ENCODE results near the gene SHCBP1L.

SHCBP1L gene

DNA sequence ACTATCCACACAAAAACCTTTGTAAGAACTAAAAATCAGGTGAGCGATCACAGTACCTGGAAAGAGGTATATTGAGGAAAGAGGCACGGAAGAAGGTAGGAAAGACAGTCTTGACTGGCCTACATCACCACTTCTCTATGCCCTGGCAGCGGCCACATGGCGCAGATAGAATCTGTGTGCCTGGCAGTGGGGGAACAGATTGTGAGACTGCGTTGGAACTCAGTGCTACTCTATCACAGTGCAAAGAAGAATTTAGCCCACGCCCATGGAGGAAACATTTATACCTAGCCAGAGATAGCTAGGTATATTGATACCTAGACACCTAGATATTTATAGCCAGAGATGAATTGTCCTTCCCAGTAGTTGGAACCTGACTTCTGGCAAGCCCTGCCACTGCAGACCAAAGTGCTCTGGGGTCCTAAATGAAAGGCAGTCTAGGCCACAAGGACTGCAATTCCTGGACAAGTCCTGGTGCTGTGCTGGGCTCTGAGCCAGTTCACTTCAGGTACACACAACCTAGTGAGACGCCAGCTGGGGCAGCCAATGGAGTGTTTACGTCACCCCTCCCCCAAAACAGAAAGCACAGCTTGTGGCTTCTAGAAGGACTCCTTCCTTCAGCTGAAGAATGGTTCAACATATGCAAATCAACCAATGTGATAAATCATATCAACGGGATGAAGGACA, 61.9 kb downstream of the SHCBP1L start:
- no peak for DNase-seq (ENCODE audit: low read depth in 2 of 2)

DNA sequence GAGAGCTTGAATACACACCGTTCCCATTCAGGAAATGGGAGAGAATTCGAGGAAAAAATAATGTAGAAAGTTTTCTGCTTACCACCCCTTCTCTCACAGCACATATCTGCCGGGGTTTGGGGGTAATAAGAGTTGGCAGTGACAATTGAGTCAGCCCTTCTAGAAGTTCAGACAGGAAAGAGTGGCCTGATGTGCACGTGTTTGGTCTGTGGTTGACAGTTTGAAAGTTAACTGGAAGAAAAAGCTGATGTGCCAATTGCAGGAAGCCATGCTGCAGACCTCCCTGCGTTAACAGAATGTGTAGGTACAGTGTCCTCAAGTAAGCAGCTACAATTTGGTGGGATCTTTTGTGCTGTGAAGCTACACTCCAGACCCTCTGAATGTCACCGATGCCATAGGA, 63.0 kb downstream of the SHCBP1L start:
- DNase-seq (ENCODE audit: low read depth in 2 of 2) = peak in 1 of 2 donors; percentile 17

DNA sequence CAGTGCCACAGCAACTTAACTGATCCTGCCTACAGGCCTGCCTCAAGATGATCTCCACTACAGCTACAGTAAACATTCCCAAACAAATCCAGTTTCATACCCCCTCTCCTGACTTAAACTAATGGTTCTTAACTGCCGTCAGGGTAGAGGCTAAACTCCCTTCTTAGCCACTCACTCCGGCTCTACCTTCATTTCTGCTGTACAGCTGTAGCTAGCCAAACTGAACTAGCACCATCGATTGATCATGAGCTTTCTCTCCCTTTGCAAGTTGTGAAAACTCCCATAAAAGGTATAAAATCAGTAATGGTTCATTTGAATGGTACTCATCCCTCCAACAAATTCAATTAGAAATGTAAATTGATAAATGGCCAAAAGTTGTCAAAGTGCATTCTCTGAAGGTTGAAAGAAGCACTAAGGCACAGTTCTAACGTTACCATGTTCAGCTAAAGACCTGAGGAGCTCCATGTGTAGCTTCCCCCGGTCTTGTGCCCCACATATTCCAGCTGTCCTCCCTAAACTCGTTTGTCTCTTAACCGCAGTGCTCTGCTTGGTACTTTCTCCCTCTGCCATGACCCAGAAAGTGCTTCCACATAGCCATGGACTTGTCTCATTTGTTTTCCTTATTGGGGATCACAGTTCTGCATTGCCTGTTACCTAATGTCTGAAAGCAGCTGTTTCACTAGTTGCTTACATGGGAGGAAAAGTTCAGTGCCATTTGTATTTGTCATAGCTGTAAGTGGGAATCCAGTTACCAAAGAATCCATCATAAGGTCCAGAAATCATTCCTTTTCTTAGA, 64.0 kb downstream of the SHCBP1L start:
- no peak for DNase-seq (ENCODE audit: low read depth in 2 of 2)

DNA sequence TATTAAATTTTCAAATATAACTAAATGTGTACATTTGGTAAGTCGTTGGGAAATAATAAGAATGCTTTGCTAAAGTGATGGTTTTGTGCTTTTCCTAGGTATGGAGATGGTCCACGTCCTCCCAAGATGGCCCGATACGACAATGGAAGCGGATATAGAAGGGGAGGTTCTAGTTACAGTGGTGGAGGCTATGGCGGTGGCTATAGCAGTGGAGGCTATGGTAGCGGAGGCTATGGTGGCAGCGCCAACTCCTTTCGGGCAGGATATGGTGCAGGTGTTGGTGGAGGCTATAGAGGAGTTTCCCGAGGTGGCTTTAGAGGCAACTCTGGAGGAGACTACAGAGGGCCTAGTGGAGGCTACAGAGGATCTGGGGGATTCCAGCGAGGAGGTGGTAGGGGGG, 66.0 kb downstream of the SHCBP1L start:
- DNase-seq (ENCODE audit: low read depth in 2 of 2) = no peak

DNA sequence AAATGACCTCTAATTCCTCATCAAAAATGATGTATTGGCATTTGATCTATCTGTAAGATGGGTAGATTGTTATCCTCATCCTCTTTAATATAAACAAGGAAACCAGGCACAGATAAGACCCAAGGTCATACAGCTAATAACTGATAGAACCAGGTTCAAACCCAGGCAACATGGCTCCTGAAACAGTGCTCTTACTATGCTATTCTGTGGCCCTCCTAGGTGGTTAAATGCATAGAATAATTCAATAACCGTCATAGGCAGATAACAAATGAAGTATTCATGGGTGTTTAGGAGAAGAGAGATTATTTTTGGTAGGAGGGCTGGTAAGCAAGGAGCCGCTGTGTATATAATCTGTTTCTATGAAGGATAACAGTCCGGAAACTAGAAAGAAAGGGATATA, 67.4 kb downstream of the SHCBP1L start:
- DNase-seq (ENCODE audit: low read depth in 2 of 2) = no peak

DNA sequence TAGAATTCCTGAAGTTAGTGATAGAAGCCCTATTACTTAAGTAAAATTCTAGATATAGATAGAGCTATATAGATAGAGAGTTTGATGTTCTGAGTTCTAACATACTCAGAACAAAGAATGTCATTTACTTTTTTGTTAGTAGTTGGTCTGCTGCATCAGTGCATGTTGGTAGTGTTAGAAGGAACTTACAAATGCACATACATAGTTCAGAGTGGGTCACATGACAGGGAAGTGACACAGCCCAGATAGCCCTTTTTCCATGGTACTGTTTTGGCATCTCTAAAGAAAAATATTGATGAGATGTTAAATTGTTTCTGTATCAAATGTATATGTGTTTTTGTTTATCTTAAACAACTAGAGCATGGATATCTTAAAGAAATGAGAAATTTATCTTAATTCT, 68.1 kb downstream of the SHCBP1L start:
- no peak for DNase-seq (ENCODE audit: low read depth in 2 of 2)

DNA sequence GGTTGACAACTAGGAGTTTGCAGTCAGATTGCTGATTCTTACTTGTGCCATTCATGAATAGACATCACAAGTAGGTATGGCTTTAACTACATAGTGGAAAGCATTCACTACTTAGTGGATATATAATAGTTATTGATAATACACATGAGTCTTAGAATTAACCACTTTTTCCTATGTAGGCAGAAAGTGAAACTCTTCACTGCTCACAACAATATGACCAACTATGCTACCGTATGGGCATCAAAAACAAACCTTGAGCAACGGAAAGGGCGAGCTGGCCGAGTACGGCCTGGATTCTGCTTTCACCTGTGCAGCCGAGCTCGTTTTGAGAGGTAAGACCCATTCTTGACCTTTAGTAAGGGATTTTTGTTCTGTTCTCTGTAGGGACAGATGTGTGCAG, 75.1 kb downstream of the SHCBP1L start:
- DNase-seq (ENCODE audit: low read depth in 2 of 2) = no peak

DNA sequence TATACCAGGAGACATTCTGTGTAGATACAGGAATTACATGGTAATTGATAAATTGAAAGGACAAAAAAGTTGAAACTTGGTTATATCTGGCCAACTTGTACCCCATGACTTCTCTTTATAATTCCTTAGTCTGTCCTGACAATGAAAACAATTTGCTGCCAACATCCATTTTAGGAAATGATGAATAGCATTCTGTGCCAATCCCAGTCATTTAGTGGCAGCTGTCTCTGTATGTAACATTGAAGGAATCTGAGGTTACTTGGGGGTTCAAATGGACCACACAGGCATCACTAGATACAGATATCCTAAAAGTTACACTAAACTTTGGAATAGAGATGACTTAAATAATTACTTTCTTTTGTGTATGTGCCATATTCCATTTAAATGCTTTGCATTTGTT, 75.6 kb downstream of the SHCBP1L start:
- DNase-seq (ENCODE audit: low read depth in 2 of 2) = no peak

DNA sequence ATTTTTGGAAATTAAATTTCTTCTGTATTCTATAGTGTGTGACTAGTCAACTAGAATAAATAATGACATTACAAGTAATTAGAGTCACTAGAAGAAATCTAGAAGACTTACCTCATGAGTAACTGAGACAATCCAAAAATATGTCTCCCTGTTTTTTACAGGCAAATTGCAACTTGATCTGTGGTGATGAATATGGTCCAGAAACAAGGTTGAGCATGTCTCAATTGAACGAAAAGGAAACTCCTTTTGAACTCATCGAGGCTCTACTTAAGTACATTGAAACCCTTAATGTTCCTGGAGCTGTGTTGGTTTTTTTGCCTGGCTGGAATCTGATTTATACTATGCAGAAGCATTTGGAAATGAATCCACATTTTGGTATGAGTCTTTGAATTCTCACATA, 77.1 kb downstream of the SHCBP1L start:
- no peak for DNase-seq (ENCODE audit: low read depth in 2 of 2)

DNA sequence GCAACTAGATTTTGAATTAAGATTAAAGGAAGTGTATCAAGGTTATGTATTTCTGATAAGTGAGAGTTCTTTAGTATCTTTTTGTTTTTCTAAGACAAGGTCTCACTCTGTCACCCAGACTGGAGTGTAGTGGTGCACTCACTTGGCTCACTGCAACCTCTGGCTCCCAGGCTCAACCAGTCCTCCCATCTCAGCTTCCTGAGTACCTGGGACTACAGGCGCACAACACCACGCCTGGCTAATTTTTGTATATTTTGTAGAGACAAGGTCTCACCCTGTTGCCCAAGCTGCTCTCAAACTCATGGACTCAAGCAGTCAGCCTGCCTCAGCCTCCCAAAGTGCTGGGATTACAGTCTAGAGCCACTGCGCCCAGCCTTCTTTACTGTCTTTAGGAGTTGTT, 80.1 kb downstream of the SHCBP1L start:
- DNase-seq (ENCODE audit: low read depth in 2 of 2) = no peak

DNA sequence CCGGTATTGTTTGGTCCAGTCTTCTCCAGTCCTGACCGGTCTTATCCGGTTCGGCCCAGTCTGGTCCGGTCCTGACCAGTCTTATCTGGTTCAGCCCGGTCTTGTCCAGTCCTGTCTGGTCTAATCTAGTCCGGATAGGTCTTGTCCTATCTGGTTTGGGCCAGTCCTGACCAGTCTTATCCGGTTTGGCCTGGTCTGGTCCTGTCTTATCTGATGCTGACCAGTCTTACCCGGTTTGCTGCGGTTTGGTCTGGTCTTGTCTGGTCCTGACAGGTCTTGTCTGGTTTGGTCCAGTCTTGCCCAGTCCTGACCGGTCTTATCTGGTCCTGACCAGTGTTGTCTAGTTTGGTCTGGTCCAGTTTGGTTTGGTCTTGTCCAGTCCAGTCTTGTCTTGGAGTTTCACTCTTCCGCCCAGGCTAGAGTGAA, 83.7 kb downstream of the SHCBP1L start:
- no peak for DNase-seq (ENCODE audit: low read depth in 2 of 2)

DNA sequence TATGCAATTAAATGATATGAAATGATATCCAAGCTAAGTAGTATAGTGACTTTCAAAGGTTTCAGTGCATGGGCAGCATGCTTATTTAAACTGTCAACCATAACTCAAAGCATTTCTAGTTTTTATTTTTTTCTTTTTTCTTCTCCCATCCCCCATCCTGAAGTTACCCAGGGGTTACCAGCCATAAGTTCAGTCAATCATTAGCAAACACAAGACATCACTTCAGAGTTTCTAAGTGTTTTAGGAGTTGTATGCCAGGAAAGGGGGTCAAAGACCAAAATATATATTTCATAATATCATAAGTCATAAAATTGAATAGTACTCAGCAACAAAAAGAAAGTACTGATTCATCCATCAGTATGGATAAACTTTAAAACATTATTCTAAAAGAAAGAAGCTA, 85.1 kb downstream of the SHCBP1L start:
- no peak for DNase-seq (ENCODE audit: low read depth in 2 of 2)

DNA sequence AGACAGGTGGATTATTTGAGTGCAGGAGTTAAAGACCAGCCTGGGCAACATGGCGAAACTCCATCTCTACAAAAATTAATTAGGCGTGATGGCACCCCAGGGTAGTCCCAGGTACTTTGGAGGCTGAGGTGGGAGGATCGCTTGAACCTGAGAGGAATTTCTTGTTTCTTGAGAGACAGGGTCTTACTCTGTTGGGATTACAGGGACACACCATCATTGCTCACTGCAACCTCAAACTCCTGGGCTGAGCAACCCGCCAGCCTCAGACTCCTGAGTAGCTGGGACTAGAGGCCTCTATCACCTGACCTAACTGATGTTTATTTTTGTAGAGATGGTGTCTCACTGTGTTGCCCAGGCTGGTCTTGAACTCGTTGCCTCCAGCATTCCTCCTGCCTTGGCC, 89.0 kb downstream of the SHCBP1L start:
- no peak for DNase-seq (ENCODE audit: low read depth in 2 of 2)

DNA sequence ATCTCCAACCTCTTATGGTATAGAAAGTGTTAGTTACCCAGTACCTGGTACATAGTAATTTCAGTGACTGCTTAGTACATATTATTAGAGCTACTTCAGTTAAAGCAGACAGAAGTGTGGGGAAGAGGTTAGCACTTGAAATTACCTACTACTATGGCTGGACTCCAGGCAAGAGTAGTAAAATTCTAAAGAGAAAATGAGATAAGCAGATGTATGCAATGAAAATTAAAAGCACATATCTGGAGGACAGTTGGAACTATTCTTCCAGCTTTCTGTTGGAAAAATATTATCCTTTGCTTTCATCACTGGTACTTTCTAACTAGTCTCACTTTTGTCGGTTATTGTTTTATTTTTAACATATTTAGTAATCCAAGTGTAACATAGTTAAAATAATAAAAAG, 90.1 kb downstream of the SHCBP1L start:
- no peak for DNase-seq (ENCODE audit: low read depth in 2 of 2)

DNA sequence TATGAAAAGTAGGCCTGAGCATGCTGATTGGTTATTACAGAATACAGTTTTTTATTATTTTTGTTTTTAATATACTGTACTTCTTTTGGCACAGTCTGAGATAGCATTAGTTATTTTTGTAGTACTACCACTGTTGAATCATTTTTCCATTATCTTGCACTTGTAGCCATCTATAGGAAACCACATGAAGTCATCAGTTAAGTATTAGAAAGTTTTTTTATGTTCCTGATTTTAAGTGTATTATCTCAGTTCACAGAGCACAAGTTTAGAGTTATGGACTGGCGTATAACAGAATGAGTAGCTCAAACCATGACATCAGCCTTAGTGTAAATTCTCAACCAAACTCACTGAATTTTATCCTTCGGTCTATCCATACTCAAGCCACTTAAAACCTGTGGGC, 91.0 kb downstream of the SHCBP1L start:
- DNase-seq (ENCODE audit: low read depth in 2 of 2) = no peak

DNA sequence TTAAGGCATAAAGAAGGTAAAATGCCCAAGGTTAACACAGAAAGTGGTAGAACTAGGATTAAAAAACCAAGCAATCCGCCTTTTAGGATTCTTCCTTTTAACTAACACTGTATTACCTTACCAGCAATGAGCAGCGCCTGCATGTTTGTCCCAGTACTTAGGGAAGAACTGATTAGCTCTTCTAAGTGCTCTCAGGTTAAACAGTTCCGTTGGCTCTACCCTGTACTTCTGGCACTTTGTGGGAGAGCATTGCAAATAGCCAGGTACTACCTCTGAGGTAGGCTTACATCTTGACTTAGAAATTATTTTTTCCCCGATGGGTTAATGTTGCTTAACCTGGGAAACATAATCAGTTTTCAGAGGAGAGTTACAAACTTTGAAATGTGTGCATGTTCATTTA, 92.3 kb downstream of the SHCBP1L start:
- DNase-seq (ENCODE audit: low read depth in 2 of 2) = no peak

DNA sequence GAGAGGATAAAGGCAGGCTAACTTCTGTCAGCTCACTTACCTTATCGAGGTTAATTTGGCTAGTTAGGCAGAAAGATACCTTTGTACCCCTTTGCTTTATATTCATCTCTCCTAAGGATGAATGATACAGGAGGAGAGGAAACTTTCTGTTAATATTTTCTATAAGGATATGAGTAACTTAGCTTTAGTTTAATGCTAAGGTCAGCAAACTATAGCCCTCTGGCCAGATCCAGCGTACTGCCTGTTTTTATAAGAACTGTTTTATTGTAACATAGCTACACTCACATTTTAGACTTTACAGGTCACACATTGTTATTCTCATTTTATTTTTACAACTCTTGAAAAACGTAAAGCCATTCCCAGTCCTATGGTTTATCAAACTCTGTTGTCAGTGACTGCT, 95.8 kb downstream of the SHCBP1L start:
- DNase-seq (ENCODE audit: low read depth in 2 of 2) = no peak

DNA sequence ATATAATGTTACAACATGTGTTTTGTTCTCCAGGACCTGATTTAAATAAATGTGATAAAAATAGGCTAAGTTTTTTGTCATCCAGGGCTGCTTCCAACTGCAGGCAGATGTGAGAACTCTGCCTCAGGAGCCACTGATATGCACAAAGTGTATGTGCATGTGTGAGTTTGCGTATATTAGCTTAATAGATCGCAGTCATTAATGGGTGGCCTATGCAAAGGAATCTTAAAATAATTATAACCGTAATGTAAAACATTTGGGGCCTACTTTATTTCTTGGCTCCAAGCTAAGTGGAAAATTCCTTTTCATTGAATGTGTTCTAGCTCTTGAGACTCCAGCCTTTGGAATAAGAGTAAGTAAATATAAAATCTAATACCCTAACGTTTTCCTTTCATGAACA, 97.1 kb downstream of the SHCBP1L start:
- no peak for DNase-seq (ENCODE audit: low read depth in 2 of 2)

DNA sequence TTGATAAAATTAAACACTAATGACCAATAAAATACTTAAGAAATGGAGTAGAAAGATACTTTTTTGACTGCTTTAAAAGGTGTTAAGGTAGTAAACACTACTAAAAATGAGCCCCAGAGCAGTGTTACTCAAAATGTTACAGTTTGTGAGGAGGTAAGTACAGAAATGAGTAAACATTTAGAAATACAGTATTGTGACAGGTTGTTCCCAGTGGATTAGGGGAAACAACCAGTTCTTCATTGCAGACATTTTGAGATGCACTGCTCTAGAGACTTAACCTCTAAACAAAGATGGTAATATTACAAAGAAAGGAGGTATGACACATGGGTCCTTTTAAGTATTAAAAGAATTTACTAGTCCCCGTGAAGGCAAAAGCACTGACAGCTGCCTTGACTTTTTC, 101.1 kb downstream of the SHCBP1L start:
- DNase-seq (ENCODE audit: low read depth in 2 of 2) = no peak

DNA sequence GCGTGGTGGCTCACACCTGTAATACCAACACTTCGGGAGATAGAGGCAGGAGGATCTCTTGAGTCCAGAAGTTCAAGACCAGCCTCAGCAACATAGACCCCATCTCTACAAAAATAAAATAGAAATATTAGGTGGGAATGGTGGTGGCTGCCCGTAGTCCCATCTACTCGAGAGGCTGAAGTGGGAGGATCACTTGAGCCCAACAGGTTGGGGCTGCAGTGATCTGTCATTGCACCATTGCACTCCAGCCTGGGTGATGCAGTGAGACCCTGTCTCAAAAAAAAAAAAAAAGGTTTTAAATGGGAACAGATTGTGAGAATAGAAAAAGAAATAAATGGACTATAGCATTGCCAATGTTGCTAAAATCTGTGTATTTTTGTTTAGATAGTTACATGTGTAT, 102.6 kb downstream of the SHCBP1L start:
- DNase-seq (ENCODE audit: low read depth in 2 of 2) = no peak
